Endothelial cell of umbilical vein (primary cell): Measurements from ENCODE around the gene ZSWIM4. TPM values are rescaled to one million over a fixed set of nuclear protein-coding genes. Genes with fewer than 3 reads are reported as not detected.

Source experiments
- BruUV-seq: library from RNA; stranded (reverse); fragments of 400-500 nt; replicated peaks from 2 replicates; lab custom pipeline; 2021; lab: Mats Ljungman, UMichigan
- CTCF ChIA-PET: fragments of 300-600, 350-600 bp; sonication (Branson Sonifier 250); formaldehyde crosslinking; loops from one replicate; lab custom pipeline; 2021; ENCODE audit warnings: antibody characterized with exemption, inconsistent platforms; lab: Charles Lee
- POLR2A ChIA-PET: fragments of 300-600, 350-600 bp; sonication (Branson Sonifier 250); formaldehyde crosslinking; loops from one replicate; lab custom pipeline; 2021; ENCODE audit warnings: antibody characterized with exemption, inconsistent platforms; lab: Charles Lee
- DNase-seq: peaks from one replicate; pipeline ENCODE4 v3.0.0-alpha.2; 2011; ENCODE audit warnings: low read depth, low spot score
- FAIRE-seq: peaks from 2 replicates; lab custom pipeline; 2011; peaks lifted over from hg19 to GRCh38; lab: Jason Lieb, UNC
- H2AFZ ChIP-seq: 2 replicates; pipeline ENCODE4 v1.6.0; 2012; ENCODE audit warnings: low read depth, low read length, control low read depth, inconsistent platforms
- H3K27ac ChIP-seq: 2 replicates; pipeline ENCODE4 v1.5.1; 2011; ENCODE audit warnings: low read depth, mild to moderate bottlenecking, control low read depth, low read length, moderate library complexity; ENCODE audit not compliant: insufficient read depth
- H3K27me3 ChIP-seq, 2 experiments: 2 replicates each; pipeline versions ENCODE4 v1.6.0 to v1.6.1; 2011; ENCODE audit warnings: low read length in 2 of 2, mixed read lengths in 1 of 2; ENCODE audit not compliant: control insufficient read depth in 2 of 2, insufficient read depth in 2 of 2
- H3K36me3 ChIP-seq, 2 experiments: 2 replicates in 1 of 2; 3 replicates in 1 of 2; pipeline ENCODE4 v1.5.1; 2011; ENCODE audit warnings: low read length in 2 of 2, mild to moderate bottlenecking in 1 of 2, moderate library complexity in 1 of 2; ENCODE audit not compliant: control insufficient read depth in 2 of 2, insufficient read depth in 2 of 2; ENCODE audit errors: extremely low read depth in 1 of 2
- H3K4me1 ChIP-seq: 3 replicates; pipeline ENCODE4 v1.5.1; 2011; ENCODE audit warnings: mild to moderate bottlenecking, low read length; ENCODE audit not compliant: control insufficient read depth, insufficient read depth; ENCODE audit errors: extremely low read depth
- H3K4me2 ChIP-seq: 2 replicates; pipeline ENCODE4 v1.6.1; 2011; ENCODE audit warnings: low read length, control low read depth, mixed read lengths; ENCODE audit not compliant: insufficient read depth
- H3K4me3 ChIP-seq, 3 experiments: fragments of 200-600 bp in 1 of 3; sonication (generic), shearing (Covaris generic) in 1 of 3; replicated peaks in 1 of 3; 2 replicates each; pipeline ENCODE4 v1.5.1; 2011 to 2016; ENCODE audit warnings: control low read depth in 3 of 3, low read length in 3 of 3, mild to moderate bottlenecking in 2 of 3, inconsistent platforms in 1 of 3, low read depth in 1 of 3, moderate library complexity in 1 of 3; ENCODE audit not compliant: insufficient read depth in 1 of 3
- H3K79me2 ChIP-seq: 2 replicates; pipeline ENCODE4 v1.6.0; 2012; ENCODE audit warnings: low read length, inconsistent platforms; ENCODE audit not compliant: control insufficient read depth, insufficient read depth
- H3K9ac ChIP-seq: replicated peaks from 2 replicates; pipeline ENCODE3; 2011; ENCODE audit warnings: low read length, control low read depth; ENCODE audit not compliant: insufficient read depth; ENCODE audit errors: extremely low read depth
- H3K9me1 ChIP-seq: replicated peaks from 3 replicates; pipeline ENCODE4 v1.6.0; 2011; ENCODE audit warnings: mild to moderate bottlenecking, low read length; ENCODE audit not compliant: control insufficient read depth, insufficient read depth; ENCODE audit errors: extremely low read depth
- H3K9me3 ChIP-seq: replicated peaks from 2 replicates; pipeline ENCODE4 v1.5.1; 2012; ENCODE audit warnings: low read length, inconsistent platforms; ENCODE audit not compliant: control insufficient read depth, insufficient read depth
- H4K20me1 ChIP-seq: replicated peaks from 2 replicates; pipeline ENCODE3; 2011; ENCODE audit warnings: mild to moderate bottlenecking, low read length; ENCODE audit not compliant: control insufficient read depth, insufficient read depth; ENCODE audit errors: extremely low read depth
- CTCF ChIP-seq, 2 donors: IDR thresholded peaks; 1 replicate in 1 of 2; 2 replicates in 1 of 2; pipeline ENCODE4 v1.5.1; 2011; ENCODE audit warnings: low read length in 2 of 2, mild to moderate bottlenecking in 2 of 2, moderate library complexity in 2 of 2, control low read depth in 1 of 2, inconsistent platforms in 1 of 2, low read depth in 1 of 2; ENCODE audit not compliant: insufficient read depth in 1 of 2; ENCODE audit errors: extremely low read depth in 1 of 2
- EZH2 ChIP-seq: IDR thresholded peaks from 2 replicates; pipeline ENCODE4 v1.6.1; 2012; ENCODE audit warnings: borderline replicate concordance, low read depth, mild to moderate bottlenecking, moderate library complexity, low read length, inconsistent platforms; ENCODE audit not compliant: severe bottlenecking
- FOS ChIP-seq: IDR thresholded peaks from 2 replicates; pipeline ENCODE4 v1.6.1; 2011; ENCODE audit warnings: mild to moderate bottlenecking, low read length, moderate library complexity, borderline replicate concordance; ENCODE audit not compliant: insufficient read depth
- GATA2 ChIP-seq: IDR thresholded peaks from 2 replicates; pipeline ENCODE4 v1.7.0; 2011; ENCODE audit warnings: low read depth, mild to moderate bottlenecking, moderate library complexity, mixed read lengths, low read length; ENCODE audit not compliant: insufficient read length, insufficient read depth
- JUN ChIP-seq: IDR thresholded peaks from 2 replicates; pipeline ENCODE4 v1.6.1; 2011; ENCODE audit warnings: borderline replicate concordance, low read depth; ENCODE audit not compliant: insufficient read length, insufficient read depth
- MAX ChIP-seq: IDR thresholded peaks from 2 replicates; pipeline ENCODE4 v1.6.1; 2011; ENCODE audit not compliant: insufficient read depth, insufficient read length
- MYC ChIP-seq: IDR thresholded peaks from one replicate; pipeline ENCODE4 v1.6.1; 2011; ENCODE audit warnings: mild to moderate bottlenecking, low read depth, low read length
- POLR2A ChIP-seq: IDR thresholded peaks from 2 replicates; pipeline ENCODE4 v1.6.1; 2012; ENCODE audit warnings: low read depth, mild to moderate bottlenecking, control low read depth, low read length
- POLR2AphosphoS5 ChIP-seq: IDR thresholded peaks from 2 replicates; pipeline ENCODE4 v1.6.1; 2012; ENCODE audit warnings: low read depth, mild to moderate bottlenecking, control low read depth, low read length, moderate library complexity; ENCODE audit not compliant: insufficient read depth
- dilution Hi-C: fragments of 300-500 bp; cut with MboI; formaldehyde crosslinking; loops from one replicate; pipeline ENCODE4 v1.15.0; 2019; ENCODE audit warnings: low sequenced_read_pairs; ENCODE audit not compliant: extremely low pct_ligation_motif_present
- intact Hi-C: fragments of 100-400 bp; cut with micrococcal nuclease; formaldehyde crosslinking; loops from one replicate; pipeline ENCODE4 v1.10.0; 2022
- polyA plus RNA-seq, 4 experiments: library from polyadenylated mRNA; depleted of rRNA in 3 of 4; stranded (reverse) in 3 of 4; unstranded in 1 of 4; fragments of >200 nt; gene quantifications; 2 replicates each; pipeline versions ENCODE4 v1.2.1 to v1.2.3, GENCODE V29; 2011 to 2012; ENCODE audit warnings: missing spikeins in 1 of 4
- total RNA-seq: library from RNA; stranded (reverse); gene quantifications from 2 replicates; pipeline ENCODE4 v1.2.3, GENCODE V29; 2021

Gene ZSWIM4
- total and polyA plus RNA-seq, 2 donors (not counting 3 experiments of a cell fraction or from before 2014, with no cell fraction given), result 12.7 to 26.6 TPM

GRCh38 chr19:13819238-13819637 is 24.0 kb downstream of the ZSWIM4 start:
- no peaks in the 10 kb centered on the region for H3K9me1 ChIP-seq
- TF ChIP-seq EZH2, result no peak
- no peak for TF ChIP-seq JUN
- no peak for TF ChIP-seq POLR2AphosphoS5
- TF ChIP-seq CTCF (IDR thresholded peaks at IDR 0.05; ENCODE audit: extremely low read depth in 1 of 2, insufficient read depth in 1 of 2, low read depth in 1 of 2, low read length in 2 of 2), result no peak
- ChIA-PET CTCF (interaction anchor here (1.3 to 3.0 kb wide), 3 partner anchors 18 to 43 kb away, joined by 3 to 13 read pairs (median 6); no protein-coding TSS in a partner anchor), POLR2A (interaction anchor here (0.6 to 0.9 kb wide), 3 partner anchors 15 to 88 kb away, joined by 3 to 4 read pairs (median 4); partner anchors contain the start of gene ZSWIM4)
- H3K4me3 ChIP-seq, result no peak overlapping the region
- no peaks in the 10 kb centered on the region for H3K27me3 ChIP-seq
- peaks cover 0 to 32% of the 10 kb centered on the region in 2 experiments for H3K36me3 ChIP-seq
- DNase-seq (no peak), FAIRE-seq (no peak)
- no peaks in the 10 kb centered on the region for H4K20me1 ChIP-seq
- H3K9ac ChIP-seq, result no peak overlapping the region
- no peak overlapping the region for H2AFZ ChIP-seq
- no peak overlapping the region for H3K27ac ChIP-seq
- BruUV-seq, result no TSS peak
- H3K9me3 ChIP-seq, result no peaks in the 10 kb centered on the region
- no peaks in the 10 kb centered on the region for H3K79me2 ChIP-seq
- H3K4me1 ChIP-seq, result no peaks in the 10 kb centered on the region
- H3K4me2 ChIP-seq, result no peak overlapping the region
- dilution Hi-C loops (no loop called here), intact Hi-C loops (no loop called here)

GRCh38 chr19:13821292-13821691 is 26.0 kb downstream of the ZSWIM4 start:
- no TSS peak for BruUV-seq
- Histone ChIP-seq H3K4me2 (no peak overlapping the region), H3K27ac (no peak overlapping the region), H3K79me2 (no peaks in the 10 kb centered on the region), H3K4me3 (no peak overlapping the region), H4K20me1 (no peaks in the 10 kb centered on the region), H2AFZ (no peak overlapping the region), H3K9me3 (no peaks in the 10 kb centered on the region), H3K9ac (no peak overlapping the region), H3K9me1 (no peaks in the 10 kb centered on the region), H3K4me1 (no peaks in the 10 kb centered on the region), H3K27me3 (no peaks in the 10 kb centered on the region), H3K36me3 (peaks cover 0 to 29% of the 10 kb centered on the region in 2 experiments)
- dilution Hi-C loops, result no loop called here
- no peak for TF ChIP-seq EZH2
- no peak for TF ChIP-seq CTCF (IDR thresholded peaks at IDR 0.05; ENCODE audit: extremely low read depth in 1 of 2, insufficient read depth in 1 of 2, low read depth in 1 of 2, low read length in 2 of 2)
- TF ChIP-seq POLR2AphosphoS5, result no peak
- TF ChIP-seq MYC, result no peak
- no peak for TF ChIP-seq POLR2A
- no peak for TF ChIP-seq GATA2
- TF ChIP-seq MAX, result no peak
- TF ChIP-seq FOS, result no peak
- TF ChIP-seq JUN, result no peak
- POLR2A ChIA-PET, result interaction anchor here (0.7 kb wide), 1 partner anchor 29 kb away, joined by 3 read pairs; no protein-coding TSS in a partner anchor
- intact Hi-C loops, result no loop called here
- CTCF ChIA-PET, result interaction anchor here (2.8 kb wide), 1 partner anchor 41 kb away, joined by 13 read pairs; no protein-coding TSS in a partner anchor
- FAIRE-seq, result no peak
- no peak for DNase-seq
